Upper lobe of left lung (tissue), 4 donors: ENCODE measurements around the gene GARRE1.

Experiments
- EP300 ChIP-seq, 4 donors: sonication (generic); formaldehyde crosslinking; IDR thresholded peaks; one replicate each; pipeline ENCODE4 v1.5.1; 2017; ENCODE audit warnings: antibody characterized with exemption in 4 of 4, control low read depth in 2 of 4
- POLR2AphosphoS5 ChIP-seq, 2 donors: sonication (generic); formaldehyde crosslinking; IDR thresholded peaks; one replicate each; pipeline ENCODE4 v1.5.1; 2017; ENCODE audit warnings: antibody characterized with exemption in 2 of 2
- TF ChIP-seq, protein P1 (sequence below), 6 experiments: fragments of 450-650 bp in 4 of 6; fragments of 200-600 bp in 2 of 6; sonication (generic) in 2 of 6; IDR thresholded peaks; one replicate each; pipeline ENCODE4 v1.5.1; 2016 to 2019; ENCODE audit warnings: antibody characterized with exemption in 6 of 6

- no peak for TF ChIP-seq POLR2AphosphoS5 (IDR thresholded peaks at IDR 0.05)
- TF ChIP-seq, protein P1, sequence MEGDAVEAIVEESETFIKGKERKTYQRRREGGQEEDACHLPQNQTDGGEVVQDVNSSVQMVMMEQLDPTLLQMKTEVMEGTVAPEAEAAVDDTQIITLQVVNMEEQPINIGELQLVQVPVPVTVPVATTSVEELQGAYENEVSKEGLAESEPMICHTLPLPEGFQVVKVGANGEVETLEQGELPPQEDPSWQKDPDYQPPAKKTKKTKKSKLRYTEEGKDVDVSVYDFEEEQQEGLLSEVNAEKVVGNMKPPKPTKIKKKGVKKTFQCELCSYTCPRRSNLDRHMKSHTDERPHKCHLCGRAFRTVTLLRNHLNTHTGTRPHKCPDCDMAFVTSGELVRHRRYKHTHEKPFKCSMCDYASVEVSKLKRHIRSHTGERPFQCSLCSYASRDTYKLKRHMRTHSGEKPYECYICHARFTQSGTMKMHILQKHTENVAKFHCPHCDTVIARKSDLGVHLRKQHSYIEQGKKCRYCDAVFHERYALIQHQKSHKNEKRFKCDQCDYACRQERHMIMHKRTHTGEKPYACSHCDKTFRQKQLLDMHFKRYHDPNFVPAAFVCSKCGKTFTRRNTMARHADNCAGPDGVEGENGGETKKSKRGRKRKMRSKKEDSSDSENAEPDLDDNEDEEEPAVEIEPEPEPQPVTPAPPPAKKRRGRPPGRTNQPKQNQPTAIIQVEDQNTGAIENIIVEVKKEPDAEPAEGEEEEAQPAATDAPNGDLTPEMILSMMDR (IDR thresholded peaks at IDR 0.05), result no peak
- TF ChIP-seq EP300 (IDR thresholded peaks at IDR 0.05), result no peak
Measured at GRCh38 chr19:34299576-34299975, 45.2 kb downstream of the GARRE1 start.
